GM21423 (cell line): Measurements from ENCODE around the gene EIF3L.
"Not testable (repeated sequence)": the region's sequence is repeated elsewhere in the genome, so short reads cannot be mapped to it uniquely, and the experiment has no call there.

Experiments used
- ATAC-seq: cut with Tn5 transposase; IDR thresholded peaks from one replicate; pipeline ENCODE4 v1.9.1; 2021; ENCODE audit warnings: mild to moderate bottlenecking, moderate library complexity; ENCODE audit not compliant: unreplicated experiment

The EIF3L gene

GRCh38 chr22:37849089-37849751 lies at the start of gene EIF3L:
EIF3L (plus strand) TSS chr22:37849419; CDS start chr22:37849450, 31 bp downstream.
- peak; percentile 61 for ATAC-seq

- ATAC-seq, result not testable (repeated sequence)
Observed at GRCh38 chr22:37799979-37800378, 49.2 kb upstream of the EIF3L start.

DNA sequence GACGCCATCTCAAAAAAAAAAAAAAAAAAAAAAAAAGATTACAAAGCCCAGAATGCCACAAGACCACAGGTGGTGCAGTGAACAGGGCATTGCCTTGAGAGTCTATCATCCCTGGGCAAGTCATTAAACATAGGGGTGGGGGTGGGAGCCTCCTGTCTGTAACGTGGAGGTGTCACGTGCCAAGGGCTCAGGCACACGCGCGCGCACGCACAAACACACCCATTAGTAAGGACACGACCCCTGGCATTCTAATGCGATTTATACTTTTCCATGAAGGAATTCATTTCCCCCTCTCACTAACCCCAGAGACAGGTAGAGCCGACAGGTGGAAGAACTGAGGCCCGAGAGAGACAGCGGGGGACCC lies 47.3 kb upstream of the EIF3L start:
- no peak for ATAC-seq

DNA sequence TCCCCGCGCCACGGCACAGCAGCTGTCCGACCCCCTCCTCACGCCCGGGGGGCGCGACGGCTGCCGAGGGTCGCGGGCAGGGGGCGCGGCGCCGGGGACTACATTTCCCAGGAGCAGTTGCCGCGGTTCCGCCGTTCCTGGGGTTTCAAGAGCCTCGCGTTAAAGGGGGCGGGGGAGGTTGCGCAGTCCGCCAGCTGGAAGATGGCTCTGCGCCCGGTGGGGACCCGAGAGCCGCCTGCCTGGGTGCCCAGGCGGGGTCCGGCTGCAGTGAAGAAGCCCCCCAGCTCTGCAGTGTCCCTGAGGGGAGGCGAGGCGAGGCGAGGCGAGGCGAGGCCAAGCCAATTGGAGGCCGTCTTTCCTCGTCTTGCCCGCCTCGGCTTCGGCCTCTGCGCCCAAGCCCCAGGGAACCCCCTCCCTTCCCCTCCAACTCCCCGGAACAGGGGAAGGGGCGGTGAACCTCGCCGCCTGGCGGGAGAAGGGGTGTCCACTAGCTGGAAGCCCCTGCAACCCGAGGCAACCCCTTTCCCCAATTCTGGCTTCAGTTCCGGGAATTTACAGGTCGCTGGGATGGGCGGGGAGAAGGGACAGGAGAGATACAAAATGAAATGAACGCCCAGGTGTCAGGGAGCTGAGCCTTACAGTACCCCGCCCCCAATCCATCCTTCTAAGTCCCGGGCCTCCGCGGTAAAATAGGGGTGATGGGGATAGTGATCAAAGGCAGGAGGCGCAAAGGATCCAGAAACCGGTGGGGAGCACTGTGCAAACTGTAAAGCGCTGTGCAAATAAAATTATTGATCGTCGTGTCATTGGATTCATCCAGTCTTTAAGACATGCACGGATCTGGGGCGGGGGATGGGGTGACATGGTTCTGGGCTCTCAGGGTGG lies 46.7 kb upstream of the EIF3L start:
- ATAC-seq, result no peak

DNA sequence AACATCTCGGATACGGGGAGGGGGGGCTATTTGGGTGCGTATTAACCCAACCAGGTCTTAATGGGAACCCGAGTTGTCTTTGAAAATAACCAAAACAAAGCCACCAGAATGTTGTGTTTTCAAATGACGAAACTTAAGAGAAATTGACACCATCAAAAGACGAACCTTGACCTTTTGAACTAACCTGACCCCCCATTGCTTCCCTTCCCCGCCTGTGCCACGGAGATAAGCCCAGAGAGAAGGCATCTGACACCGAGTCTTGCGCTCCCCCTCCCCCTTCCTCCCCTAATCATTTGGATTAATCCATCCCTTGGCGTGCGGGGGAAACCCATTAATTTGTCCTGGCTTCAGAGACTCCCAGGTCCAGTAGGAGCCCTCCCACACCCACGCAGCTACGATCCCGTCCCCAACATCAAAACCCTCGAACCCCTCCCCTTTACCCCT lies 46.0 kb upstream of the EIF3L start:
- ATAC-seq, result no peak

GRCh38 chr22:37803639-37804351 lies 45.4 kb upstream of the EIF3L start:
- no peak for ATAC-seq

GRCh38 chr22:37804352-37804880 lies 44.8 kb upstream of the EIF3L start:
- no peak for ATAC-seq

- ATAC-seq, result no peak
Observed at GRCh38 chr22:37804881-37805809, 44.1 kb upstream of the EIF3L start.

- ATAC-seq, result no peak
Observed at GRCh38 chr22:37805810-37806277, 43.4 kb upstream of the EIF3L start.

GRCh38 chr22:37806409-37807333 lies 42.5 kb upstream of the EIF3L start:
- no peak for ATAC-seq

GRCh38 chr22:37807410-37808293 lies 41.6 kb upstream of the EIF3L start, which contains the start of gene GCAT:
GCAT (plus strand) TSS chr22:37807934; CDS start chr22:37807968, 34 bp downstream.
- ATAC-seq, result peak; percentile 82

DNA sequence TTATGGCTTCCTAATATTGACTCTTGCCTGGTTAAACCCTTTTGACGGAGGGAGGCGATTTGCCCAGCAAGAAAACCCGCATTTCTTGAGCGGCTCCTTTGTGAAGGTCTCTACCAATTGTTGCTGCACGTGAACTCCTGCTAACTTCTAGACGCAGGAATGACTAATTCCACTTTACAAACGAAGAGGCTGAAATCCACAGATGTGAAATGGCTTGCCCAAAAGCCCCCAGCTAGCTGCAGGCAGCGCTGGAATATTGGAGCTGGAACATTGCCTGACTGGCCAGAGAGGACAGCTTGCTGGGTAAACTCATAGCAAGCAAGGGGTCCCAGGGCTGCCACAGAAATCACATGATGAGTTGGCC lies 40.9 kb upstream of the EIF3L start:
- no peak for ATAC-seq

DNA sequence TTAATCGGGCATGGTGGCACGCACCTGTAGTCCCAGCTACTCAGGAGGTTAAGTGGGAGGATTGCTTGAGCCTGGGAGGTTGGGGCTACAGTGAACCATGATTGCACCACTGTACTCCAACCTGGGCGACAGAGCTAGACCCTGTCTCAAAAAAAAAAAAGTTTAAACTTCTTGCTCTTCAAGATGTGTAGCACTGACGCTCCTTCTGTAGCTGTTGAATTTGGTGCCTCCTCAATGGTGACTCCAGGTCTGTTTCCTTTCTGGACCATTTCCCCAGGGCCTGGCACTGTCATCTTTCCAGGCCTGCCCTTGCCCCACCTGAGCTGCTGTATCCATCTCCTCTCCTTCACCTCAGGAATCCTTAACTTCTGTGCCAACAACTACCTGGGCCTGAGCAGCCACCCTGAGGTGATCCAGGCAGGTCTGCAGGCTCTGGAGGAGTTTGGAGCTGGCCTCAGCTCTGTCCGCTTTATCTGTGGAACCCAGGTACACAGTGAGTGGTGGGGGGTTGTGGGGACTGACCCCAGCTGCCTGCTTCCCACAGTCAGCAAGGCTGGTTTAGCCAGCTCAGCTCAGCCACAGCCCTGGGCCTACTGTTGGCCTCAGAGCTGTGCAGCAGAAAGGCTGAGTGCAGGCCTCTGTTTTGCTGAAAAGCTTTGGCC lies 39.4 kb upstream of the EIF3L start:
- ATAC-seq, result no peak

- no peak for ATAC-seq
Observed at GRCh38 chr22:37811867-37812266, 37.4 kb upstream of the EIF3L start.

GRCh38 chr22:37812869-37813678 lies 36.1 kb upstream of the EIF3L start:
- ATAC-seq, result no peak

DNA sequence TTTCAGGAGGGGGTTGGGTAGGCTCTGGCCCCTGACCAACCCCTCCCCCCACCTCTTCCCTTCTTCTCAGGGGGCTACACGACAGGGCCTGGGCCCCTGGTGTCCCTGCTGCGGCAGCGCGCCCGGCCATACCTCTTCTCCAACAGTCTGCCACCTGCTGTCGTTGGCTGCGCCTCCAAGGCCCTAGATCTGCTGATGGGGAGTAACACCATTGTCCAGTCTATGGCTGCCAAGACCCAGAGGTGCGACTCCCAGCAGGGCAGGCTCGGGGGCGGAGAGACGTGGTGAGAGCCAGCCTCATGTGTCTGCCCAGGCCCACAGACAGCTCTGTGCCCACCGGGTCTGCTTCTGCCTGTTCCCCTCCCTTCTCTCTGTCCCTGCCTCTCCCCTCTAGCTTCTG lies 33.6 kb upstream of the EIF3L start:
- ATAC-seq, result no peak
